GM12878 (cell line): ENCODE results near the gene ATIC.

Experiments
- CREB1 ChIP-seq: IDR thresholded peaks from 2 replicates; pipeline ENCODE4 v1.6.1; 2012; ENCODE audit warnings: low read depth, mild to moderate bottlenecking, inconsistent platforms
- CREM ChIP-seq: IDR thresholded peaks from 2 replicates; pipeline ENCODE4 v1.6.1; 2014; ENCODE audit warnings: antibody characterized with exemption, low read depth
- CTCF ChIP-seq, 3 experiments: IDR thresholded peaks in 2 of 3; conservative IDR thresholded peaks in 1 of 3; 2 replicates each; pipeline ENCODE4 v1.5.1; 2011; ENCODE audit warnings: low read depth in 3 of 3, low read length in 3 of 3, mild to moderate bottlenecking in 3 of 3, control low read depth in 2 of 3, moderate library complexity in 2 of 3, inconsistent platforms in 1 of 3, mixed read lengths in 1 of 3; ENCODE audit not compliant: control insufficient read depth in 2 of 3, insufficient read depth in 1 of 3; ENCODE audit errors: extremely low read depth in 1 of 3
- EZH2 ChIP-seq: IDR thresholded peaks from 2 replicates; pipeline ENCODE4 v1.6.1; 2012; ENCODE audit warnings: low read depth, mild to moderate bottlenecking, control low read depth, inconsistent platforms, low read length, borderline replicate concordance; ENCODE audit not compliant: control insufficient read depth
- FOS ChIP-seq: IDR thresholded peaks from 3 replicates; pipeline ENCODE4 v1.6.1; 2011; ENCODE audit warnings: borderline replicate concordance; ENCODE audit not compliant: insufficient read length; ENCODE audit errors: extremely low read depth
- HDAC6 ChIP-seq: fragments of 200-600 bp; sonication (generic); IDR thresholded peaks from one replicate; pipeline ENCODE4 v1.8.0; 2017; ENCODE audit warnings: antibody characterized with exemption; ENCODE audit not compliant: unreplicated experiment
- IRF5 ChIP-seq: fragments of 450-650 bp; IDR thresholded peaks from 2 replicates; pipeline ENCODE4 v1.6.1; 2017; ENCODE audit warnings: borderline replicate concordance
- PBX3 ChIP-seq: IDR thresholded peaks from 2 replicates; pipeline ENCODE4 v1.6.1; 2011; ENCODE audit warnings: mild to moderate bottlenecking, low read depth, low read length, moderate library complexity; ENCODE audit not compliant: insufficient replicate concordance
- POLR2A ChIP-seq: IDR thresholded peaks from 2 replicates; pipeline ENCODE4 v1.6.1; 2011; ENCODE audit warnings: low read depth, mild to moderate bottlenecking, low read length
- POU2F2 ChIP-seq: IDR thresholded peaks from 3 replicates; pipeline ENCODE4 v1.6.1; 2011; ENCODE audit warnings: low read depth, mild to moderate bottlenecking, low read length, borderline replicate concordance
- RAD21 ChIP-seq: IDR thresholded peaks from 2 replicates; pipeline ENCODE4 v1.6.1; 2011; ENCODE audit warnings: mild to moderate bottlenecking, low read depth, low read length, moderate library complexity; ENCODE audit not compliant: insufficient read depth
- USF2 ChIP-seq: IDR thresholded peaks from 2 replicates; pipeline ENCODE4 v1.6.1; 2011; ENCODE audit warnings: low read depth, low read length, improper control_type of control experiment, borderline replicate concordance
- ZNF24 ChIP-seq: fragments of 450-650 bp; IDR thresholded peaks from 2 replicates; pipeline ENCODE4 v1.6.1; 2017; ENCODE audit warnings: antibody characterized with exemption, mild to moderate bottlenecking

- no peak for TF ChIP-seq POU2F2
- no peak for TF ChIP-seq CTCF (IDR thresholded peaks at IDR 0.05 in 2 of 3, conservative IDR thresholded peaks at IDR 0.05 in 1 of 3; ENCODE audit: control insufficient read depth in 2 of 3, extremely low read depth in 1 of 3, insufficient read depth in 1 of 3, low read depth in 3 of 3, low read length in 3 of 3)
- no peak for TF ChIP-seq EZH2
- no peak for TF ChIP-seq HDAC6
- TF ChIP-seq FOS = no peak
- no peak for TF ChIP-seq CREB1
- TF ChIP-seq CREM = no peak
- no peak for TF ChIP-seq PBX3
- no peak for TF ChIP-seq RAD21
- no peak for TF ChIP-seq IRF5
- TF ChIP-seq USF2 = no peak
- no peak for TF ChIP-seq POLR2A
- no peak for TF ChIP-seq ZNF24
These were observed 64.4 kb downstream of the ATIC start for GRCh38 chr2:215376103-215376780.
